Glomerular visceral epithelial cell (primary cell): ENCODE measurements around the gene PRKD2.
A peak's percentile ranks its signal among the peaks of the same experiment; 100 is the strongest.
"Not testable (repeated sequence)": the region's sequence is repeated elsewhere in the genome, so short reads cannot be mapped to it uniquely, and the experiment has no call there.

Experiments
- DNase-seq: peaks from one replicate; pipeline ENCODE4 v3.0.0-alpha.2; 2016; ENCODE audit errors: extremely low spot score

PRKD2 gene

GRCh38 chr19:46724468-46724867 lies 7.6 kb upstream of the PRKD2 start:
- no peak for DNase-seq

- DNase-seq: no peak
Measured at GRCh38 chr19:46723471-46723870, 6.6 kb upstream of the PRKD2 start.

GRCh38 chr19:46723023-46723461 lies 6.1 kb upstream of the PRKD2 start:
- DNase-seq: no peak

GRCh38 chr19:46722421-46723022 lies 5.6 kb upstream of the PRKD2 start:
- no peak for DNase-seq

- no peak for DNase-seq
Measured at GRCh38 chr19:46722004-46722380, 5.1 kb upstream of the PRKD2 start.

GRCh38 chr19:46721269-46722003 lies 4.5 kb upstream of the PRKD2 start:
- DNase-seq: no peak

GRCh38 chr19:46720503-46721239 lies 3.8 kb upstream of the PRKD2 start:
- DNase-seq: no peak

- DNase-seq: no peak
Measured at GRCh38 chr19:46719629-46720502, 3.0 kb upstream of the PRKD2 start.

GRCh38 chr19:46718934-46719622 lies 2.2 kb upstream of the PRKD2 start:
- DNase-seq: no peak

- no peak for DNase-seq
Measured at GRCh38 chr19:46718157-46718933, 1.4 kb upstream of the PRKD2 start.

GRCh38 chr19:46717716-46718143 lies 816 bp upstream of the PRKD2 start:
- no peak for DNase-seq

GRCh38 chr19:46716672-46717033 lies 261 bp downstream of the PRKD2 start:
- no peak for DNase-seq

GRCh38 chr19:46715975-46716671 lies 791 bp downstream of the PRKD2 start:
- no peak for DNase-seq

- no peak for DNase-seq
Measured at GRCh38 chr19:46715620-46715974, 1.3 kb downstream of the PRKD2 start.

- DNase-seq: no peak
Measured at GRCh38 chr19:46714444-46715106, 2.3 kb downstream of the PRKD2 start.

GRCh38 chr19:46713781-46714443 lies 3.0 kb downstream of the PRKD2 start:
- peak; percentile 81 for DNase-seq

- DNase-seq: not testable (repeated sequence)
Measured at GRCh38 chr19:46712768-46713338, 4.1 kb downstream of the PRKD2 start.

- DNase-seq: no peak
Measured at GRCh38 chr19:46710687-46711086, 6.2 kb downstream of the PRKD2 start.
